Measurements from ENCODE around the gene MPC1L.
"Not testable (repeated sequence)": the region's sequence is repeated elsewhere in the genome, so short reads cannot be mapped to it uniquely, and the experiment has no call there.

MPC1L gene

GRCh38 chrX:40623139-40623536, at the start of gene MPC1L:
Gene MPC1L (plus strand): TSS chrX:40623428. CDS start chrX:40623566, 138 bp downstream.
- no peaks in the 10 kb centered on the region for H3K27me3 Mint-ChIP-seq
- H3K4me3 Mint-ChIP-seq = no peak within 1 kb of the TSS
- H3K36me3 Mint-ChIP-seq (ENCODE audit: low read depth) = peaks cover 3% of the 10 kb centered on the region
- no peak within 1 kb of the TSS for H3K27ac Mint-ChIP-seq
- H3K4me1 Mint-ChIP-seq = no peaks in the 10 kb centered on the region
- H3K9me3 Mint-ChIP-seq = no peaks in the 10 kb centered on the region
- DNase-seq (no peak), ATAC-seq (no peak)

GRCh38 chrX:40573763-40574162, 49.5 kb upstream of the MPC1L start:
- Mint-ChIP-seq H3K36me3 (ENCODE audit: low read depth) (no peaks in the 10 kb centered on the region), H3K4me3 (no peak overlapping the region), H3K27me3 (no peaks in the 10 kb centered on the region), H3K4me1 (peaks cover 24% of the 10 kb centered on the region), H3K9me3 (no peaks in the 10 kb centered on the region), H3K27ac (no peak overlapping the region)
- peak; percentile 33 for ATAC-seq
- peak; percentile 18 for DNase-seq

- not testable (repeated sequence) for H3K4me3 Mint-ChIP-seq, ATAC-seq
These were observed 47.8 kb upstream of the MPC1L start for GRCh38 chrX:40575411-40575810.

GRCh38 chrX:40576291-40576690, 46.9 kb upstream of the MPC1L start:
- H3K4me1 Mint-ChIP-seq = peaks cover 13% of the 10 kb centered on the region
- ATAC-seq (no peak), DNase-seq (no peak)
- H3K27ac Mint-ChIP-seq = no peak overlapping the region
- H3K9me3 Mint-ChIP-seq = no peaks in the 10 kb centered on the region
- no peak overlapping the region for H3K4me3 Mint-ChIP-seq
- no peaks in the 10 kb centered on the region for H3K27me3 Mint-ChIP-seq
- H3K36me3 Mint-ChIP-seq (ENCODE audit: low read depth) = no peaks in the 10 kb centered on the region

More at GRCh38 chrX:40575411-40575810, 47.8 kb upstream of the MPC1L start:
- not testable (repeated sequence) for H3K36me3 Mint-ChIP-seq (ENCODE audit: low read depth); H3K27ac Mint-ChIP-seq; H3K27me3 Mint-ChIP-seq; DNase-seq; H3K9me3 Mint-ChIP-seq
- peaks cover 22% of the 10 kb centered on the region for H3K4me1 Mint-ChIP-seq

GRCh38 chrX:40578039-40578695, 45.1 kb upstream of the MPC1L start:
- no peak for DNase-seq
- Mint-ChIP-seq H3K4me3 (no peak overlapping the region), H3K27ac (no peak overlapping the region), H3K36me3 (ENCODE audit: low read depth) (no peaks in the 10 kb centered on the region), H3K4me1 (peaks cover 21% of the 10 kb centered on the region), H3K27me3 (no peaks in the 10 kb centered on the region), H3K9me3 (no peaks in the 10 kb centered on the region)
- no peak for ATAC-seq

GRCh38 chrX:40579141-40579540, 44.1 kb upstream of the MPC1L start:
- no peaks in the 10 kb centered on the region for H3K9me3 Mint-ChIP-seq
- no peak overlapping the region for H3K4me3 Mint-ChIP-seq
- H3K36me3 Mint-ChIP-seq (ENCODE audit: low read depth) = no peaks in the 10 kb centered on the region
- no peaks in the 10 kb centered on the region for H3K27me3 Mint-ChIP-seq
- ATAC-seq (no peak), DNase-seq (no peak)
- no peak overlapping the region for H3K27ac Mint-ChIP-seq
- peaks cover 25% of the 10 kb centered on the region for H3K4me1 Mint-ChIP-seq

GRCh38 chrX:40579900-40580536, 43.2 kb upstream of the MPC1L start:
- Mint-ChIP-seq H3K4me1 (peaks cover 25% of the 10 kb centered on the region), H3K36me3 (ENCODE audit: low read depth) (no peaks in the 10 kb centered on the region), H3K4me3 (peak overlapping the region; percentile 85), H3K27me3 (no peaks in the 10 kb centered on the region), H3K27ac (peak overlapping the region; percentile 85), H3K9me3 (no peaks in the 10 kb centered on the region)
- DNase-seq (no peak), ATAC-seq (peak; percentile 45)

- H3K27me3 Mint-ChIP-seq = no peaks in the 10 kb centered on the region
- DNase-seq = peak; percentile 85
- peak; percentile 97 for ATAC-seq
- H3K36me3 Mint-ChIP-seq (ENCODE audit: low read depth) = peaks cover 3% of the 10 kb centered on the region
- H3K4me1 Mint-ChIP-seq = peaks cover 28% of the 10 kb centered on the region
- H3K9me3 Mint-ChIP-seq = no peaks in the 10 kb centered on the region
- H3K4me3 Mint-ChIP-seq = peak within 1 kb of the TSS; percentile 85
- peak within 1 kb of the TSS; percentile 85 for H3K27ac Mint-ChIP-seq
These were observed 42.5 kb upstream of the MPC1L start, which contains the start of gene ATP6AP2 for GRCh38 chrX:40580537-40581335. Gene ATP6AP2 (plus strand): TSS chrX:40580970. CDS start chrX:40581066, 96 bp downstream.

- peaks cover 3% of the 10 kb centered on the region for H3K36me3 Mint-ChIP-seq (ENCODE audit: low read depth)
- no peak overlapping the region for H3K27ac Mint-ChIP-seq
- peaks cover 34% of the 10 kb centered on the region for H3K4me1 Mint-ChIP-seq
- DNase-seq (peak; percentile 14), ATAC-seq (no peak)
- H3K27me3 Mint-ChIP-seq = no peaks in the 10 kb centered on the region
- no peaks in the 10 kb centered on the region for H3K9me3 Mint-ChIP-seq
- peak overlapping the region; percentile 85 for H3K4me3 Mint-ChIP-seq
These were observed 41.8 kb upstream of the MPC1L start for GRCh38 chrX:40581336-40581920.

- Mint-ChIP-seq H3K4me1 (peaks cover 38% of the 10 kb centered on the region), H3K4me3 (peak overlapping the region; percentile 85)
- ATAC-seq; H3K27ac Mint-ChIP-seq; DNase-seq; H3K27me3 Mint-ChIP-seq; H3K9me3 Mint-ChIP-seq; H3K36me3 Mint-ChIP-seq (ENCODE audit: low read depth): not testable (repeated sequence)
These were observed 41.0 kb upstream of the MPC1L start for GRCh38 chrX:40582178-40582577.

GRCh38 chrX:40582811-40583210, 40.4 kb upstream of the MPC1L start:
- Mint-ChIP-seq H3K4me1 (peaks cover 43% of the 10 kb centered on the region), H3K27ac (peak overlapping the region; percentile 9), H3K4me3 (peak overlapping the region; percentile 49), H3K27me3 (no peaks in the 10 kb centered on the region), H3K9me3 (no peaks in the 10 kb centered on the region), H3K36me3 (ENCODE audit: low read depth) (peaks cover 3% of the 10 kb centered on the region)
- ATAC-seq (no peak), DNase-seq (no peak)

- H3K27ac Mint-ChIP-seq, H3K27me3 Mint-ChIP-seq, H3K9me3 Mint-ChIP-seq, DNase-seq, H3K4me3 Mint-ChIP-seq: not testable (repeated sequence)
- ATAC-seq = peak; percentile 21
- Mint-ChIP-seq H3K36me3 (ENCODE audit: low read depth) (peaks cover 14% of the 10 kb centered on the region), H3K4me1 (peaks cover 50% of the 10 kb centered on the region)
These were observed 35.6 kb upstream of the MPC1L start for GRCh38 chrX:40587623-40588022.

GRCh38 chrX:40589616-40590321, 33.5 kb upstream of the MPC1L start:
- H3K4me1 Mint-ChIP-seq = peaks cover 46% of the 10 kb centered on the region
- H3K36me3 Mint-ChIP-seq (ENCODE audit: low read depth) = peaks cover 21% of the 10 kb centered on the region
- peak; percentile 97 for ATAC-seq
- not testable (repeated sequence) for H3K27me3 Mint-ChIP-seq, H3K4me3 Mint-ChIP-seq, DNase-seq, H3K9me3 Mint-ChIP-seq
- H3K27ac Mint-ChIP-seq = peak overlapping the region; percentile 68

GRCh38 chrX:40603446-40603845, 19.8 kb upstream of the MPC1L start:
- ATAC-seq (no peak), DNase-seq (no peak)
- no peaks in the 10 kb centered on the region for H3K4me1 Mint-ChIP-seq
- H3K27ac Mint-ChIP-seq = no peak overlapping the region
- no peak overlapping the region for H3K4me3 Mint-ChIP-seq
- peaks cover 28% of the 10 kb centered on the region for H3K36me3 Mint-ChIP-seq (ENCODE audit: low read depth)
- no peaks in the 10 kb centered on the region for H3K27me3 Mint-ChIP-seq
- no peaks in the 10 kb centered on the region for H3K9me3 Mint-ChIP-seq

All from activated naive CD8-positive, alpha-beta T cell treated with anti-CD3 and anti-CD28 coated beads, Interleukin-2, amount 50 U/mL, for 24 hours (primary cell).